Activated CD8-positive, alpha-beta memory T cell treated with anti-CD3 and anti-CD28 coated beads for 36 hours (primary cell): ENCODE results near the gene ZBTB12. TPM values are rescaled to one million over a fixed set of nuclear protein-coding genes. Genes with fewer than 3 reads are reported as not detected.

Experiments
- CTCF ChIA-PET: fragments of 350-600 bp; sonication (Branson Sonifier 250); formaldehyde crosslinking; loops from one replicate; lab custom pipeline; 2021; ENCODE audit warnings: antibody characterized with exemption; lab: Charles Lee
- POLR2A ChIA-PET: fragments of 350-600 bp; sonication (Branson Sonifier 250); formaldehyde crosslinking; loops from one replicate; lab custom pipeline; 2021; ENCODE audit warnings: antibody characterized with exemption; lab: Charles Lee
- total RNA-seq, 2 experiments: library from RNA; stranded (reverse); gene quantifications; one replicate each; pipeline ENCODE4 v1.2.3, GENCODE V29; 2021

The ZBTB12 gene
- total RNA-seq, 2 experiments from 2014 or later: 3.3 to 3.6 TPM

GRCh38 chr6:31901415-31901952 is 402 bp downstream of the ZBTB12 start:
- CTCF ChIA-PET: no interaction called here
- POLR2A ChIA-PET: interaction anchor here (0.6 kb wide), 2 partner anchors 70 to 228 kb away, joined by 3 read pairs; partner anchors contain the start of gene DXO

GRCh38 chr6:31900917-31901414 is 920 bp downstream of the ZBTB12 start:
- POLR2A ChIA-PET: no interaction called here
- CTCF ChIA-PET: no interaction called here

GRCh38 chr6:31899882-31900722 is 1.8 kb downstream of the ZBTB12 start:
- ChIA-PET CTCF (no interaction called here), POLR2A (no interaction called here)

GRCh38 chr6:31899215-31899614 is 2.7 kb downstream of the ZBTB12 start:
- CTCF ChIA-PET: interaction anchor here (0.9 to 2.0 kb wide), 3 partner anchors 11 to 73 kb away, joined by 3 to 7 read pairs (median 3); partner anchors contain the start of gene DXO
- POLR2A ChIA-PET: no interaction called here

- POLR2A ChIA-PET: interaction anchor here (0.6 to 0.7 kb wide), 3 partner anchors 20 to 292 kb away, joined by 4 read pairs; no protein-coding TSS in a partner anchor
- CTCF ChIA-PET: interaction anchor here (0.5 to 2.0 kb wide), 7 partner anchors 11 to 73 kb away, joined by 3 to 7 read pairs (median 4); partner anchors contain the start of genes DXO and NEU1
Measured at GRCh38 chr6:31898383-31899011, 3.4 kb downstream of the ZBTB12 start.

- POLR2A ChIA-PET: interaction anchor here (0.6 to 1.0 kb wide), 3 partner anchors 21 to 293 kb away, joined by 3 to 4 read pairs (median 4); partner anchors contain the start of genes NELFE and SKIC2
- CTCF ChIA-PET: interaction anchor here (0.5 to 2.0 kb wide), 9 partner anchors 12 to 218 kb away, joined by 3 to 7 read pairs (median 4); partner anchors contain the start of genes DXO and NEU1
Measured at GRCh38 chr6:31897612-31898382, 4.1 kb downstream of the ZBTB12 start, which contains the start of gene EHMT2. Gene EHMT2, minus strand, starts transcription at chr6:31897698. Its CDS starts 21 bp downstream, at chr6:31897677.

GRCh38 chr6:31896856-31897611 is 4.9 kb downstream of the ZBTB12 start:
- POLR2A ChIA-PET: interaction anchor here (1.0 kb wide), 1 partner anchor 62 kb away, joined by 3 read pairs; the partner anchor contains the start of genes NELFE and SKIC2
- CTCF ChIA-PET: interaction anchor here (0.7 to 2.0 kb wide), 5 partner anchors 12 to 217 kb away, joined by 3 to 7 read pairs (median 4); partner anchors contain the start of gene NEU1

GRCh38 chr6:31896493-31896855 is 5.4 kb downstream of the ZBTB12 start:
- CTCF ChIA-PET: interaction anchor here (1.0 kb wide), 1 partner anchor 13 kb away, joined by 4 read pairs; no protein-coding TSS in a partner anchor
- POLR2A ChIA-PET: no interaction called here

GRCh38 chr6:31892821-31893220 is 9.1 kb downstream of the ZBTB12 start:
- ChIA-PET POLR2A (no interaction called here), CTCF (no interaction called here)

- ChIA-PET CTCF (interaction anchor here (0.9 to 1.8 kb wide), 8 partner anchors 17 to 251 kb away, joined by 3 to 5 read pairs (median 4); partner anchors contain the start of genes DDAH2 and NEU1), POLR2A (no interaction called here)
Measured at GRCh38 chr6:31889331-31889972, 12.4 kb downstream of the ZBTB12 start.

GRCh38 chr6:31888276-31889258 is 13.3 kb downstream of the ZBTB12 start:
- CTCF ChIA-PET: interaction anchor here (0.9 to 1.8 kb wide), 10 partner anchors 12 to 252 kb away, joined by 3 to 5 read pairs (median 4); partner anchors contain the start of genes DDAH2 and NEU1
- POLR2A ChIA-PET: no interaction called here

- CTCF ChIA-PET: interaction anchor here (1.1 to 1.8 kb wide), 3 partner anchors 11 to 22 kb away, joined by 3 to 4 read pairs (median 4); no protein-coding TSS in a partner anchor
- POLR2A ChIA-PET: interaction anchor here (0.5 kb wide), 1 partner anchor 39 kb away, joined by 3 read pairs; no protein-coding TSS in a partner anchor
Measured at GRCh38 chr6:31887173-31888007, 14.5 kb downstream of the ZBTB12 start.

GRCh38 chr6:31886541-31886991 is 15.3 kb downstream of the ZBTB12 start:
- ChIA-PET CTCF (no interaction called here), POLR2A (no interaction called here)

GRCh38 chr6:31884528-31885035 is 17.3 kb downstream of the ZBTB12 start:
- ChIA-PET CTCF (no interaction called here), POLR2A (no interaction called here)

GRCh38 chr6:31883676-31884075 is 18.2 kb downstream of the ZBTB12 start:
- POLR2A ChIA-PET: no interaction called here

More at GRCh38 chr6:31883676-31884075, 18.2 kb downstream of the ZBTB12 start:
- CTCF ChIA-PET: no interaction called here
